Mesothelial cell of epicardium (in vitro differentiated cells): ENCODE results near the gene POLD2. TPM values are rescaled to one million over a fixed set of nuclear protein-coding genes. Genes with fewer than 3 reads are reported as not detected.

Experiments used
- DNase-seq, 2 experiments: peaks; one replicate each; pipeline ENCODE4 v3.0.0; 2021; ENCODE audit warnings: low spot score in 2 of 2; ENCODE audit not compliant: unreplicated experiment in 2 of 2
- H3K27ac Mint-ChIP-seq: 2 replicates; pipeline ENCODE4 v1.8.0; 2021; ENCODE audit warnings: mixed read lengths
- H3K27me3 Mint-ChIP-seq: 2 replicates; pipeline ENCODE4 v1.8.0; 2021; ENCODE audit warnings: low read depth, mixed read lengths
- H3K36me3 Mint-ChIP-seq: 2 replicates; pipeline ENCODE4 v1.8.0; 2021; ENCODE audit warnings: mixed read lengths
- H3K4me1 Mint-ChIP-seq: 2 replicates; pipeline ENCODE4 v1.8.0; 2021; ENCODE audit warnings: mixed read lengths
- H3K4me3 Mint-ChIP-seq: 2 replicates; pipeline ENCODE4 v1.8.0; 2021; ENCODE audit warnings: mild to moderate bottlenecking, moderate library complexity, mixed read lengths
- H3K9me3 Mint-ChIP-seq: 2 replicates; pipeline ENCODE4 v1.8.0; 2021; ENCODE audit warnings: mixed read lengths
- CTCF ChIP-seq: fragments of 200-600 bp; sonication (generic); IDR thresholded peaks from one replicate; pipeline ENCODE4 v1.5.0; 2021; ENCODE audit warnings: antibody characterized with exemption; ENCODE audit not compliant: unreplicated experiment
- total RNA-seq: library from RNA; stranded (reverse); gene quantifications from 3 replicates; pipeline ENCODE4 v1.2.1, GENCODE V29; 2021

The POLD2 gene
- total RNA-seq, 1 donor from 2014 or later, result 117 TPM

GRCh38 chr7:44136731-44137130 is 13.4 kb upstream of the POLD2 start:
- DNase-seq, result no peak
- Mint-ChIP-seq H3K4me1 (peaks cover 17% of the 10 kb centered on the region), H3K36me3 (no peaks in the 10 kb centered on the region), H3K9me3 (no peaks in the 10 kb centered on the region), H3K27me3 (no peaks in the 10 kb centered on the region), H3K4me3 (no peak overlapping the region), H3K27ac (no peak overlapping the region)
- no peak for TF ChIP-seq CTCF

GRCh38 chr7:44134943-44135628 is 11.7 kb upstream of the POLD2 start:
- Mint-ChIP-seq H3K4me3 (no peak overlapping the region), H3K36me3 (no peaks in the 10 kb centered on the region), H3K27ac (no peak overlapping the region), H3K27me3 (no peaks in the 10 kb centered on the region), H3K9me3 (no peaks in the 10 kb centered on the region), H3K4me1 (peaks cover 17% of the 10 kb centered on the region)
- no peak for TF ChIP-seq CTCF
- no peak for DNase-seq

- no peak for TF ChIP-seq CTCF
Measured at GRCh38 chr7:44133295-44133694, 9.9 kb upstream of the POLD2 start.

GRCh38 chr7:44132039-44132438 is 8.7 kb upstream of the POLD2 start:
- Mint-ChIP-seq H3K27ac (peak overlapping the region; percentile 91), H3K27me3 (no peaks in the 10 kb centered on the region), H3K36me3 (no peaks in the 10 kb centered on the region), H3K9me3 (peaks cover 11% of the 10 kb centered on the region), H3K4me3 (no peak overlapping the region), H3K4me1 (peaks cover 17% of the 10 kb centered on the region)
- TF ChIP-seq CTCF, result no peak
- no peak for DNase-seq

More at GRCh38 chr7:44133295-44133694, 9.9 kb upstream of the POLD2 start:
- no peak overlapping the region for H3K4me3 Mint-ChIP-seq
- H3K36me3 Mint-ChIP-seq, result no peaks in the 10 kb centered on the region
- no peak for DNase-seq
- H3K27me3 Mint-ChIP-seq, result no peaks in the 10 kb centered on the region
- no peaks in the 10 kb centered on the region for H3K9me3 Mint-ChIP-seq
- peaks cover 17% of the 10 kb centered on the region for H3K4me1 Mint-ChIP-seq
- H3K27ac Mint-ChIP-seq, result no peak overlapping the region

GRCh38 chr7:44131173-44132029 is 8.1 kb upstream of the POLD2 start:
- no peak for DNase-seq

More at GRCh38 chr7:44131173-44132029, 8.1 kb upstream of the POLD2 start:
- Mint-ChIP-seq H3K9me3 (peaks cover 16% of the 10 kb centered on the region), H3K4me1 (peaks cover 17% of the 10 kb centered on the region), H3K36me3 (peaks cover 3% of the 10 kb centered on the region), H3K27me3 (no peaks in the 10 kb centered on the region), H3K27ac (peak overlapping the region; percentile 91), H3K4me3 (no peak overlapping the region)
- no peak for TF ChIP-seq CTCF
